GM18517 (cell line): ENCODE measurements around the gene WIF1.

Experiments
- ATAC-seq: cut with Tn5 transposase; IDR thresholded peaks from one replicate; pipeline ENCODE4 v1.9.1; 2021; ENCODE audit warnings: mild to moderate bottlenecking, moderate library complexity; ENCODE audit not compliant: unreplicated experiment

Gene WIF1

GRCh38 chr12:65025136-65025535, 96.0 kb downstream of the WIF1 start:
- ATAC-seq = no peak

- no peak for ATAC-seq
Measured at GRCh38 chr12:65023485-65023884, 97.6 kb downstream of the WIF1 start.

- no peak for ATAC-seq
Measured at GRCh38 chr12:65022960-65023359, 98.1 kb downstream of the WIF1 start.

- no peak for ATAC-seq
Measured at GRCh38 chr12:65022421-65022820, 98.7 kb downstream of the WIF1 start.

GRCh38 chr12:65019696-65020234, 101.3 kb downstream of the WIF1 start:
- ATAC-seq = no peak

- ATAC-seq = no peak
Measured at GRCh38 chr12:65016881-65017650, 104.0 kb downstream of the WIF1 start.

- no peak for ATAC-seq
Measured at GRCh38 chr12:65015850-65016249, 105.3 kb downstream of the WIF1 start.

- no peak for ATAC-seq
Measured at GRCh38 chr12:65014504-65015271, 106.4 kb downstream of the WIF1 start.

GRCh38 chr12:65010437-65010836, 110.7 kb downstream of the WIF1 start:
- no peak for ATAC-seq

GRCh38 chr12:65005716-65006115, 115.4 kb downstream of the WIF1 start:
- ATAC-seq = no peak

- no peak for ATAC-seq
Measured at GRCh38 chr12:65004270-65004669, 116.8 kb downstream of the WIF1 start.
